MM.1S (cell line): ENCODE data around the gene BEND2.
"Not testable (repeated sequence)": the region's sequence is repeated elsewhere in the genome, so short reads cannot be mapped to it uniquely, and the experiment has no call there.

Source experiments
- DNase-seq: peaks from one replicate; pipeline ENCODE4 v3.0.0-alpha.2; 2015
- H2AFZ ChIP-seq: fragments of 300-600 bp; sonication (generic); 2 replicates; pipeline ENCODE4 v1.6.0; 2016; ENCODE audit warnings: antibody characterized with exemption, low read length
- H3F3A ChIP-seq: fragments of 300-600 bp; sonication (generic); 2 replicates; pipeline ENCODE4 v1.6.1; 2016; ENCODE audit warnings: mild to moderate bottlenecking, antibody characterized with exemption, low read length, moderate library complexity, mixed read lengths; ENCODE audit not compliant: insufficient read depth
- H3K27ac ChIP-seq: fragments of 300-600 bp; sonication (generic); 2 replicates; pipeline ENCODE4 v1.5.1; 2016; ENCODE audit warnings: mild to moderate bottlenecking, low read length
- H3K27me3 ChIP-seq: fragments of 300-600 bp; sonication (generic); replicated peaks from 2 replicates; pipeline ENCODE4 v1.6.0; 2016; ENCODE audit warnings: low read length; ENCODE audit not compliant: insufficient read depth
- H3K36me3 ChIP-seq: fragments of 300-600 bp; sonication (generic); replicated peaks from 2 replicates; pipeline ENCODE4 v1.6.1; 2016; ENCODE audit warnings: mild to moderate bottlenecking, low read length, mixed read lengths; ENCODE audit not compliant: insufficient read depth
- H3K4me1 ChIP-seq: fragments of 300-600 bp; sonication (generic); 2 replicates; pipeline ENCODE4 v1.6.1; 2016; ENCODE audit warnings: low read length, mixed read lengths
- H3K4me2 ChIP-seq: fragments of 300-600 bp; sonication (generic); 2 replicates; pipeline ENCODE4 v1.6.0; 2016; ENCODE audit warnings: low read depth, low read length
- H3K4me3 ChIP-seq: fragments of 300-600 bp; sonication (generic); 2 replicates; pipeline ENCODE4 v1.5.1; 2016; ENCODE audit warnings: low read length, mixed read lengths
- H3K79me2 ChIP-seq: fragments of 300-600 bp; sonication (generic); 2 replicates; pipeline ENCODE4 v1.6.1; 2016; ENCODE audit warnings: mixed run types, low read length, mixed read lengths
- H3K9ac ChIP-seq: fragments of 300-600 bp; sonication (generic); 2 replicates; pipeline ENCODE4 v1.6.1; 2016; ENCODE audit warnings: low read length, mixed read lengths
- H3K9me2 ChIP-seq: fragments of 300-600 bp; sonication (generic); replicated peaks from 2 replicates; pipeline ENCODE4 v1.6.1; 2016; ENCODE audit warnings: mild to moderate bottlenecking, low read length, mixed read lengths; ENCODE audit not compliant: insufficient read depth
- H3K9me3 ChIP-seq: fragments of 300-600 bp; sonication (generic); replicated peaks from 2 replicates; pipeline ENCODE4 v1.6.1; 2016; ENCODE audit warnings: mild to moderate bottlenecking, low read length, mixed read lengths; ENCODE audit not compliant: insufficient read depth
- H4K20me1 ChIP-seq: fragments of 300-600 bp; sonication (generic); 2 replicates; pipeline ENCODE4 v1.6.1; 2016; ENCODE audit warnings: mild to moderate bottlenecking, low read length, moderate library complexity, mixed read lengths; ENCODE audit not compliant: insufficient read depth
- CTCF ChIP-seq: fragments of 300-600 bp; sonication (generic); IDR thresholded peaks from 2 replicates; pipeline ENCODE4 v1.5.1; 2016; ENCODE audit warnings: antibody characterized with exemption, low read length, mixed read lengths
- EZH2 ChIP-seq: fragments of 300-600 bp; sonication (generic); optimal IDR thresholded peaks from 2 replicates; pipeline ENCODE3; 2017; ENCODE audit warnings: low read depth, mild to moderate bottlenecking, antibody characterized with exemption, low read length, mixed read lengths
- EZH2phosphoT487 ChIP-seq: fragments of 300-600 bp; sonication (generic); IDR thresholded peaks from 2 replicates; pipeline ENCODE4 v1.6.1; 2018; ENCODE audit warnings: antibody characterized with exemption, low read length

Gene BEND2

GRCh38 chrX:18220786-18221185, at the start of gene BEND2:
BEND2 (minus strand) TSS chrX:18220886; CDS start chrX:18220750, 136 bp downstream.
- no peak within 1 kb of the TSS for H3K4me2 ChIP-seq
- H3K27me3 ChIP-seq = no peaks in the 10 kb centered on the region
- no peaks in the 10 kb centered on the region for H3K79me2 ChIP-seq
- no peaks in the 10 kb centered on the region for H3K9me2 ChIP-seq
- no peaks in the 10 kb centered on the region for H3K36me3 ChIP-seq
- no peaks in the 10 kb centered on the region for H4K20me1 ChIP-seq
- no peak within 1 kb of the TSS for H3K27ac ChIP-seq
- no peaks in the 10 kb centered on the region for H3K4me1 ChIP-seq
- no peaks in the 10 kb centered on the region for H3K9me3 ChIP-seq
- no peak for DNase-seq
- TF ChIP-seq EZH2 = no peak
- no peak for TF ChIP-seq CTCF
- TF ChIP-seq EZH2phosphoT487 = no peak
- H3F3A ChIP-seq = no peaks in the 10 kb centered on the region
- H3K9ac ChIP-seq = no peak within 1 kb of the TSS
- H2AFZ ChIP-seq = no peak within 1 kb of the TSS
- no peak within 1 kb of the TSS for H3K4me3 ChIP-seq

GRCh38 chrX:18255059-18255458, 34.4 kb upstream of the BEND2 start:
- no peaks in the 10 kb centered on the region for H3K79me2 ChIP-seq
- H2AFZ ChIP-seq = no peak overlapping the region
- H3K27ac ChIP-seq = peak overlapping the region; percentile 1; the same call in 1 of the 2 replicates
- no peaks in the 10 kb centered on the region for H3K9me2 ChIP-seq
- H3K9me3 ChIP-seq = no peaks in the 10 kb centered on the region
- DNase-seq = no peak
- no peak for TF ChIP-seq EZH2phosphoT487
- no peak for TF ChIP-seq EZH2
- no peak for TF ChIP-seq CTCF
- H3K4me2 ChIP-seq = no peak overlapping the region
- H3K36me3 ChIP-seq = no peaks in the 10 kb centered on the region
- H4K20me1 ChIP-seq = no peaks in the 10 kb centered on the region
- H3K4me1 ChIP-seq = 0 out of 2 replicates have a peak, but pooled peaks cover 7% of the 10 kb centered on the region
- H3K9ac ChIP-seq = no peak overlapping the region
- H3K4me3 ChIP-seq = no peak overlapping the region
- H3F3A ChIP-seq = no peaks in the 10 kb centered on the region
- H3K27me3 ChIP-seq = no peaks in the 10 kb centered on the region

GRCh38 chrX:18252644-18253359, 32.1 kb upstream of the BEND2 start:
- Histone ChIP-seq H3K4me3 (no peak overlapping the region), H3K4me1 (0 out of 2 replicates have a peak, but pooled peaks cover 7% of the 10 kb centered on the region), H4K20me1 (no peaks in the 10 kb centered on the region), H3K27ac (no peak overlapping the region), H3K9me2 (no peaks in the 10 kb centered on the region), H3K4me2 (no peak overlapping the region), H3F3A (no peaks in the 10 kb centered on the region), H3K36me3 (no peaks in the 10 kb centered on the region), H3K27me3 (no peaks in the 10 kb centered on the region), H3K9me3 (no peaks in the 10 kb centered on the region), H2AFZ (no peak overlapping the region), H3K79me2 (no peaks in the 10 kb centered on the region), H3K9ac (no peak overlapping the region)
- no peak for DNase-seq
- TF ChIP-seq EZH2 = no peak

GRCh38 chrX:18229646-18230045, 9.0 kb upstream of the BEND2 start:
- not testable (repeated sequence) for H3K79me2 ChIP-seq, H3K36me3 ChIP-seq, H4K20me1 ChIP-seq, H2AFZ ChIP-seq, H3F3A ChIP-seq, H3K4me3 ChIP-seq, H3K27me3 ChIP-seq, H3K4me1 ChIP-seq, H3K9me3 ChIP-seq, H3K27ac ChIP-seq, H3K4me2 ChIP-seq, H3K9ac ChIP-seq, DNase-seq, H3K9me2 ChIP-seq
